ENCODE data around the gene KCNMA1.

GRCh38 chr10:77633376-77633775, 4.2 kb downstream of the KCNMA1 start:
- TF ChIP-seq CTCF (IDR thresholded peaks at IDR 0.05) = no peak
- TF ChIP-seq ZFX (IDR thresholded peaks at IDR 0.05; ENCODE audit: borderline replicate concordance) = no peak

All from 22Rv1 (cell line).